ENCODE measurements around the gene HYAL3.

- TF ChIP-seq CTCF (IDR thresholded peaks at IDR 0.05): no peak
- TF ChIP-seq POLR2A (IDR thresholded peaks at IDR 0.05): no peak
Measured at GRCh38 chr3:50270422-50271224, 28.6 kb downstream of the HYAL3 start.
